Epithelial cell of esophagus (primary cell): ENCODE data around the gene MCCC2.

Experiments used
- DNase-seq: peaks from one replicate; pipeline ENCODE4 v3.0.0; 2010; ENCODE audit warnings: low read depth
- H3K4me3 ChIP-seq: 2 replicates; pipeline ENCODE4 v1.5.1; 2011; ENCODE audit warnings: mild to moderate bottlenecking, low read length, control low read depth
- TF ChIP-seq, protein P1 (sequence below): IDR thresholded peaks from 2 replicates; pipeline ENCODE4 v1.5.1; 2011; ENCODE audit warnings: low read depth, mild to moderate bottlenecking, low read length, control low read depth, inconsistent platforms; ENCODE audit not compliant: insufficient read depth; ENCODE audit errors: missing control alignments

Gene MCCC2

GRCh38 chr5:71705421-71705820 is 118.3 kb downstream of the MCCC2 start:
- no peak overlapping the region for H3K4me3 ChIP-seq
- TF ChIP-seq, protein P1, sequence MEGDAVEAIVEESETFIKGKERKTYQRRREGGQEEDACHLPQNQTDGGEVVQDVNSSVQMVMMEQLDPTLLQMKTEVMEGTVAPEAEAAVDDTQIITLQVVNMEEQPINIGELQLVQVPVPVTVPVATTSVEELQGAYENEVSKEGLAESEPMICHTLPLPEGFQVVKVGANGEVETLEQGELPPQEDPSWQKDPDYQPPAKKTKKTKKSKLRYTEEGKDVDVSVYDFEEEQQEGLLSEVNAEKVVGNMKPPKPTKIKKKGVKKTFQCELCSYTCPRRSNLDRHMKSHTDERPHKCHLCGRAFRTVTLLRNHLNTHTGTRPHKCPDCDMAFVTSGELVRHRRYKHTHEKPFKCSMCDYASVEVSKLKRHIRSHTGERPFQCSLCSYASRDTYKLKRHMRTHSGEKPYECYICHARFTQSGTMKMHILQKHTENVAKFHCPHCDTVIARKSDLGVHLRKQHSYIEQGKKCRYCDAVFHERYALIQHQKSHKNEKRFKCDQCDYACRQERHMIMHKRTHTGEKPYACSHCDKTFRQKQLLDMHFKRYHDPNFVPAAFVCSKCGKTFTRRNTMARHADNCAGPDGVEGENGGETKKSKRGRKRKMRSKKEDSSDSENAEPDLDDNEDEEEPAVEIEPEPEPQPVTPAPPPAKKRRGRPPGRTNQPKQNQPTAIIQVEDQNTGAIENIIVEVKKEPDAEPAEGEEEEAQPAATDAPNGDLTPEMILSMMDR = no peak
- DNase-seq = no peak

DNA sequence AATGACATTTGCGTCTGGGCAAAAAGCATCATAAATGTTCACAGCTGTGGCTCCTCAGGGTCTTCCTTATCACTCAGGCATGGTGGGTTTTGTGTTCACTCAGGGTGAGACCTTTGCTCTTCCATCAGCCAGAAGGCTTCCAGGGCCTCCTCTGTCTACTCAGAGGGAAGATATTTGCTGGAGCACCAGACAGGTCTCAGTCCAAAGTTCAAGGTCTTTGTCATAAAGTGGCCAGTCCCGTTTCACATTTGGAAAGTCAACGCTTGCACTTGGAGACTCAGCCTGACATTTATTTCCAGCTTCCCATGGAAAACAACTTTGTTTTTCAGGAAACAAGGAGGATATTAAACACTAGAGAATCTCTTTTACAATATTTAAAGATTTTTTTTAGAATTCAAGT is 119.8 kb downstream of the MCCC2 start:
- no peak for DNase-seq
- H3K4me3 ChIP-seq = no peak overlapping the region

More for the DNA sequence above, 119.8 kb downstream of the MCCC2 start:
- TF ChIP-seq, protein P1 = no peak
